Measurements from ENCODE around the gene WIPF2.

The WIPF2 gene

DNA sequence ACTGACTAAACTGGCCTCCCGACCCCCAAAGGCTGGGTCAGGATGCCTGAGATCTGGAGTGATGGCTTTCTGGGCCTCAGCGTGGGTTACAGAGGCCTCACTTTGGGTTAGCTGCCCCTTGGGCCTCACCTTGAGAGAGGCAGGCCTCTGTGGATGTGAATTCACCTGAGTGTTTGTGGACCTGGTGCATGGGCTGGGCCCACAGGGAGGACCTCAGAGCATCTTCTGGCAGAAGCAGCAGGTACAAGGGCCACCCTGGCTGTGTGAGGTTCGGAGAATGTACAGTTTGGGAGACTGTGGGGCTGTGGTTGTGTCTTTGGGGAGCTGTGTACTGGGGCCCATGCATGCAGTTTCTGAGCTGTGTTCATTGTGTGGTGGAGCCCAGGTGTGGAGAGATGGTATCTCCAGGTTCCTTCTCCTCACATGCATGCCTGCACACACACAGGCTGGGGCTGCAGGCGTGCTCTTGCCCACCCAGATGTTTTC lies 108.2 kb downstream of the WIPF2 start:
- no peak for DNase-seq (ENCODE audit: low spot score)

DNA sequence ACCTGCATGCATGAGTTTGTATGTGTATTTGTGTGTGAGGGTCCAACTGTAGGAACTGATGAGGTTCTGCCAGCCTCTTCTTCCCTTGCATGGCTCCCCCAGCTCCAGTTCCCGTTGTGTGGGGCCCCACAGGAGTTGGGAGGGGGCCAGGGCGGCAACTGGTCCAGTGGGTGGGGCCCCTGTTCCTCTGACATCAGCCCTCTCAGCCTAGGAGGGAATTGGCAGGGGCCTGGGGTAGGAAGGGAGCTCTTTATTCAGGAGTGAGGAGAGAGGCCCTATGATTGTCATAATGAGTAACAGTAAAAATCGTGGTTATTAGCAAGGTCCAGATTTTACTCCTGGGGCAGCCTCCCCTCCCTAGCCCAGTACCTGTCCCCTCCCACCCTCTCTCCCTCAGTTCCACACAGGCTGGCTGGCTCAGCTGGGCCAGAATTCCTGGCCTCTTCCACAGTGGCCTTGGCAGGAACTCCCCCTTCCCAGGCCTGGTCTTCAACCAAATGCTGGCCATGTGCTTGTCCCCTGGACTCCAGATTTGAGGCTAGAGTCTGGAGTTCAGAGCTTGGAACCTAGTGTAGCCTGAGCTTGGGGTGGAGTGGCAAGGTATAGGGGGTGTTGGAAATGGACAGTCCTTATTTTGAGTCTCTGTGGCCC lies 108.8 kb downstream of the WIPF2 start:
- no peak for DNase-seq (ENCODE audit: low spot score)

DNA sequence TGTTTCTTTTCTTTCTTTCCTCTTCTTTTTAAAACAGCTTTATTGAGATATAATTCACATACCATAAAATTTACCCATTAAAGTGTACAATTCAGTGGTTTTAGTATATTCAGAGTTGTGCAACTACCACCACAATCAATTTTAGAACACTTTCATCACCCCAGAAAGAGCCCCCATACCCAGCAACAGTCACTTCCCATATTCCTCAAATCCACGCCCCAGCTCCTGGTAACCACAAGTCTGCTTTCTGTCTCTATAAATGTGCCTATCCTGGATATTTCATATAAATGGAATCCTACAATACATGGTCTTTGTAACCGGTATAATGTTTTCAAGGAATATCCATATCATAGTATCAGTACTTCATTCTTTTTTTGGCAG lies 109.3 kb downstream of the WIPF2 start:
- no peak for DNase-seq (ENCODE audit: low spot score)

DNA sequence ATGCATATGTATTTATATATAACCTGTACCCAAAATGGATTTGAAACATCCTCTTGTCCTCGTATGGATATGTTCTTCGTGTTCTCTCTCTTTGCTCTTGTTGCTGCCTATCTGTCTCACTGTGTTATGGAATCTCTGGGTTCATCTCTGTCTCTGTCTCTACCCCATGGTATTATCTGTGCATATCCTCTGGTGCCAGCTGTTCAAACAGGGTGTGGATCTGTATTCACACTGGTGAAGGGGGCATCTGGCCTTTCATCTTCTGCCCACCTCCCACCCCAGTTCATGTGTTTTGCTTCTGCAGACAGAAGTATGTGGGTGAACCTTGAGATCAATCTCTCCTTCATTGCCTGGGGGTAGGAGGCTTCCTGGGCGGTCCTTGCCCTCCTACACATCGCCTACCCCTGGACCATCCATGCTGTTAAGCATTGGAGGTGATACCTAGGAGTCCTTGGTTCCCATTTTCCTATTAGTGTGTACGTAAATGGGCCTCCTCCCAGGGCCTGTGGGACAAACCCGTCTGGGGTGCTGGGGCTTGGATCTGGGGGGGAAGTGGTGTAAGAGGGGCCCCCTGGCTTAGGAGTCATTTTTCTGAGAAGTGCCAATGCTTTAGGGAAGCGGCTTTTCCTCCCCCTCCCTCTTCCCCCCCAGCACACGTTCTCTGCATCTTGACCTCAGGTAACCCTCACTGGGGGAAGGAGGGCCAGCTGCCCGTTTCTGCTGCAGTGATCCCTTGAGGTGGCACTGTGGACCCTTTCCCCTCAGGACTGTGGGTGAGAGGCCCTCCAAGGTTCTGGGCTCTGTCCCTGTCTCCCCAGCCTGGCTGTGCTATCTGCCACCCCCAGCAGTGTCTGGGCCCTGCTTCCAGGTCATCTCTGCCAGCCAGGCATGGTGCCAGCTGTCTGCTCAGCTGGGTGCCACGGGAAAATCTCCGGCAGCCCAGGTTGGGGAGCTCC lies 111.0 kb downstream of the WIPF2 start:
- no peak for DNase-seq (ENCODE audit: low spot score)

DNA sequence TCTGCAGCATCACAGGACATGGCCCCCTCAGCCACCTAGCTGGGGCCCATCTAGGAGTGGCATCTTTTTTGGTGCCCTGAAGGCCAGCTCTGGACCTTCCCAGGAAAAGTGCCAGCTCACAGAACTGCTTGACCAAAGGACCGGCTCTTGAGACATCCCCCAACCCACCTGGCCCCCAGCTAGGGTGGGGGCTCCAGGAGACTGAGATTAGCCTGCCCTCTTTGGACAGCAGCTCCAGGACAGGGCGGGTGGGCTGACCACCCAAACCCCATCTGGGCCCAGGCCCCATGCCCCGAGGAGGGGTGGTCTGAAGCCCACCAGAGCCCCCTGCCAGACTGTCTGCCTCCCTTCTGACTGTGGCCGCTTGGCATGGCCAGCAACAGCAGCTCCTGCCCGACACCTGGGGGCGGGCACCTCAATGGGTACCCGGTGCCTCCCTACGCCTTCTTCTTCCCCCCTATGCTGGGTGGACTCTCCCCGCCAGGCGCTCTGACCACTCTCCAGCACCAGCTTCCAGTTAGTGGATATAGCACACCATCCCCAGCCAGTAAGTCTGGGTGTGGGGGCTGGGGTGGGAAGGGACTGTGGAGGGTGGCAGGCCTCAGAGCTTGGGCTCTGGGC lies 111.9 kb downstream of the WIPF2 start:
- DNase-seq (ENCODE audit: low spot score): no peak

DNA sequence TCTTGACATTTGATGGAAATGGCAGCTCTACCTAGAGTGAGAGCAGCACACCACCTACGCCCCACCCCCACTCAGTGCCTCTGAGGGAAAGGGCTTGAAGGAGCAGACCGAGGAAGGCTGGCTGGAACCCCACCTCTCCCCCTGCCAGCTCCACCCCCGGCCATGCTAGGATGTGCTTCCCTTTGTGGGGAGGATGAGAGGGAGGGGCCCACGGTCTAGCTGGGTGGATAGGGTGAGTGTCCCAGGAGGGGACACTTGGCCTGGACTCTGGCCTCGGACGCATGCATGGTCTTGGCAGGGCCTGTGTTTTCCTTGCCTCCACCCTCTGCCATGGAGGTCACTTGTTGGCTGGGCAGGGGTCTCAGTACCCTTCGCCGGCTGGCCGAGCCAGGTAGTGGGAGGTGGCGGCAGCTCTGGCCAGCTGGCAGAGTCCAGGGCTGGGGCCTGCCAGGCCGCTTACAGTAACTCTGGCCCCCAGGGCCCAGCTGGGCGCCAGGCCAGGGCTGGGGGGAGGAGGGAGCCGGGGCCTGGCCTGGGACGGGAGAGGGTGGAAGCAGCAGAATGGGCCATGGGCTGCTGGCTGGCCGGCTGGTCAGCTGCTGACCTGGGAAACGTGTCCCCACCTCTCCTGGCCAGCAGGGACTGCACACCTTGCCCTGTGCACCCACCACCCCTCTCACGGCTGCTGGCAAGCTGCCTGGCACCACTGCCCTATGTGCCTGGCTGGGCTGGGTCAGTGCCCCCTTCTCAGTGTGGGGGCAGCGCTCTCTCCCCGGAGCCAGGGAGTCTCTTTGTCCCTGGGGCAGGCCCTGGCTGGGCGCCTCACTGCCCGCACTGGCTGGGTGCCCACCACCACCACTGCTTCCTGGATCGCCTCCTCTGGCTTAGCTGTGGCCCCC lies 112.9 kb downstream of the WIPF2 start:
- DNase-seq (ENCODE audit: low spot score): no peak

Measured in HuH-7 (cell line).